Cortex of kidney (tissue), 1 donor: Measurements from ENCODE around the gene PHF5A.
"Not testable (repeated sequence)": the region's sequence is repeated elsewhere in the genome, so short reads cannot be mapped to it uniquely, and the experiment has no call there.

Experiments
- DNase-seq: peaks from one replicate; lab custom pipeline; 2025; lab: John Stamatoyannopoulos, UW

PHF5A gene

DNA sequence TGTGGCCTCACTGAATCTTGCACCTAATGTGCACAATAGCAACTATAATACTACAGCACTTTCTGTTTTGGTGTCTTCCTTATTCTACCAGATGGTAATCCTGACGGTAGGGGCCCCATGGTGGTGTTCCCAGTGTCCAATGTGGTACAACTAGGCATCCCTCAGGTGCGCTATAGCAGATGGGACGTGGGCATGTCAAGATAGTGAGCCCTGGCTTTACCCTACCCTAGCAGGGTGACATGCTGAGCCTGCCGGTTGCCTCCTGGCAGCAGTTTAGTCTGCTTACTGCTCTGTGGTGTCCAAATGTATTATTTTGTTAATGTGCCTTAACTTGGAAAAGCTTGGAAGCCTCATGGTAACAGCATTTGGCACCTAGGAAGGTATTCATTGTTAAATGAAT, 19.6 kb upstream of the PHF5A start:
- DNase-seq: no peak

DNA sequence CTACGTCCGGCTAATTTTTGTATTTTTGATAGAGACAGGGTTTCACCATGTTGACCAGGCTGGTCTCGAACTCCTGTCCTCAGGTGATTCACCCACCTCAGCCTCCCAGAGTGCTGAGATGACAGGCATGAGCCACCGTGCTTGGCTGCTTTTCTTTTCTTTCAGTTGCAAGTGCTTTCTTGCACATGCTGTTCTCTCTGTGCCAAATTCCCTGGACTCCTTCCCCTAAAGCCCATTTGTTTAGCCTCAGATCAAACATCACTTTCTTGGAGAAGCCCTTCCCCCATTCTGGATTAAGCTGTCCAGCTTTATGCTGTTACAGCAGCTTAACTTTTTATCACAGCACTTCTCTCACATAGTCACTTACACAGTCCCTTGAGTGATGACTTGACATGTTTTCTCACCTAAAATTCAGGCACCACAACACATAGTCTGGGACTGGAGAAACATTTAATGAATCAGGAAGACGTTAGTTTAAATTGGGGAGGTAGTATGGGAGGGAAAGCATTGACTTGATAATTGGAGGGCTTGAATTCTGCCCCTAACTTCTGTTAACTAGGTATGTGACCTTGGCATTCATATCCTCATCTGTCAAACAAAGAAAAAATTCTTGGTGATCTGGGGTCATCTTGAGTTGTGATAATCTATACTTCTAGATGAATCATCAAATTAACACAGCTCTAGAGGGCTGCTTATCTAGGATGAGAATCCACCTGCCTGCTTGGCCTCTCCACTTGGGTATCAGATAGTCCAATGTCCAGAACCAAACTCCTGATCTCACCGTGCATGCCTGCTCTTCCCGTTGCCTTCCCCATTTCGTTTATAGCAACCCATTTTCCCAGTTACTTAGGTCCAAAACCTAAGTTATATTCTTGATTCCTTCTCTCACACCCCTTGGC, 18.8 kb upstream of the PHF5A start:
- no peak for DNase-seq

DNA sequence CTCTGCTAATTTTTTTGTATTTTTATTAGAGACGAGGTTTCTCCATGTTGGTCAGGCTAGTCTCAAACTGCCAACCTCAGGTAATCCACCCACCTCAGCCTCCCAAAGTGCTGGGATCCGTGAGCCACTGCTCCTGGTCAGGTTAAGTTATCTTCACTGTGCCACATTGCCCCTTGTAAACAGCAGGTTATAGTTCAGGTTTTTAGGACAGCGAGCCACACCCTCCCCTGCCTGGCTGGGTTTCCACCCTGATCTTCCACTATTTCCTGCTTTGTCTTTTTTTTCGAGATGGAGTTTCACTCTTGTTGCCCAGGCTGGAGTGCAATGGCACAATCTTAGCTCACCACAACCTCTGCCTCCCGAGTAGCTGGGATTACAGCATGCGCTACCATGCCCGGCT, 16.5 kb upstream of the PHF5A start:
- DNase-seq: no peak

DNA sequence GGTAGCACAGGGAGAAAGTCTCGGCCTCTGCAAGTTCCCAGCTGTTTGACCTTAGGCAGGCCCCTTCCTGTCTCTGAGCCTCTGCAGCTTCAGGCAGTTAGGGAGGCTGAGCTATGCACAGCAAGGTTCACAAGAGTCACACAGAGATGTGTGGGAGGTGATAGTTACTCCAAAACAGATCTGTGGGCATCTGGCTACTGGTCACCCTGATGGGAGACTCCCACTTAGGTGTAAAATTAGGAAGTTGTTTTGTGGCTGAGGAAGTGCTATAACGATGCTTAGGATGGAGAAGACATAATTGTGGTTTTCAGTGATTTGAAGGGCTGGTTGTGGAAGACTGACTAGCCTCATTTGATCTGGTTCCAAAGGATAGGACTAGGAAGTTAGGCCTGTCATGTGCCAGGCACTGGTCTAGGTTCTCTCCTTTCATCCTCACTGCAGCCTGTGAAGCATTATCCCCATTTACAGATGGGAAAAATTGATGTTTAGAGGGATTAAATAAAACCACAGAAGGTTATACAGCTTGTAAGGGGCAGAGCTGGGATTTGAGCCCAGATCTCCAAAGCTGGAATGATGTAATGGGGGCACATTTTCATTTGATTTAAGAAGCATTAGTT, 13.9 kb upstream of the PHF5A start:
- no peak for DNase-seq

GRCh38 chr22:41481925-41482318, 13.4 kb upstream of the PHF5A start:
- no peak for DNase-seq

DNA sequence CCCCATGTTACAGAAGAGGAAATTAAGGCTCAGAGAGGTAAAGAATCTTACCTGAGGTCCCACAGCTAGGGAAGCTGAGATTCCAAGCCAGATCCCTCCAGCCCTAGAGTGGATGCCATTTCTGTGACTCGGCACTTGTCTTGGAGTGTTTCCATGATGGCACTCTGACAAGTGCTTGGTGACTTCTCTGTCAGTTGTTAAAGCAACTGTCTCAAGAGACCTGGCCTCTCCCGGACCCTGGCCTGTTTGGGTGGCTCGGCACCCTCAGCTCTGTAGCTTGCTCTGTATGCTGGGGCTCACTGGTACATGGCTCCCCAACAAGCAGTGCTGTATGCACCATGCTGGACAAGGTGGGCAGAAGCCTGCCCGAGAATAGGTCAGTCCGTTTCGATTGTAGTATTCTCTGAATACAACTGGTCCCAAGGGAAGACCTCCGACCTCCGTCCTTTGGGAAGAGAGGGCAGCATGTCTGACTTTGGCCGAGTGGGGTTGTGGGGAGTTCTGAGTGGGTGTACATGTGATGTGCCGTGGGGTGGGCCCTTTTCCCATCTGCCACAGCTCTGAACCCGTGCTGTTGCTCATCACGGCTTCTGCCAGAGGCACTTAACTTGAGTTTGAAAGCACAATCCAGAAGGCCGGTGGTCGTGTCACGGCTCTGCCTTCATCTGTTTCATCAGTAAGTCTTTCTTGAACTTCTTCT, 12.8 kb upstream of the PHF5A start:
- no peak for DNase-seq

- DNase-seq: no peak
Measured at GRCh38 chr22:41480397-41480735, 11.9 kb upstream of the PHF5A start.

- no peak for DNase-seq
Measured at GRCh38 chr22:41479671-41480396, 11.3 kb upstream of the PHF5A start.

DNA sequence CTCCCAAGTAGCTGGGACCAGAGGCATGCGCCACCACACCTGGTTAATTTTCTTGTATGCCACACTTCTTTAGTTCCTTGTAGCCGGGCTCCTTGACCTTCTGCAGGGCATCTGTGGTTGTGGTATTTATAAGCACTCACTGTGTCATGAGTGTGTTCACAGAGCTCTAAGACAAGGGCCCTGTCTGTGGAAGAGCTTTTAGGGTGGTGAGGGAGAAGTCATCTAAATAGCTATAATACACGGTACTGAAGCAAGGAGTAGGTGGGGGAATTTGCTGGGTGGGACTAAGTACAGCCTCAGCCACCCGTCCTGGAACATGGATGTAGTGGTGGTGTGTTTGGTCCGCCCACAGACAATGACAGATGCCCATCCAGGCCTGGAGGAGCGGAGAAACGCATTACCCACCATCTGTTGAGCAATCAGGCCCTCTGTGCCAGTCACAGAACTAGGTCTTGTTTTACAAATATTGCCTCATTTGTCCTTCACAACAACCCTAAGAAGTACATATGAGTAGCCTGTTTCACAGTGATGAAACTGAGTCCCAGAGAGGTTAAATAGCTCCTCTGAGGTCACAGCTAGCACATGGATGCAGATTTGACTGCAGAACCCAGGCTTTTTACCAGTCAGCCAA, 10.5 kb upstream of the PHF5A start:
- DNase-seq: no peak

DNA sequence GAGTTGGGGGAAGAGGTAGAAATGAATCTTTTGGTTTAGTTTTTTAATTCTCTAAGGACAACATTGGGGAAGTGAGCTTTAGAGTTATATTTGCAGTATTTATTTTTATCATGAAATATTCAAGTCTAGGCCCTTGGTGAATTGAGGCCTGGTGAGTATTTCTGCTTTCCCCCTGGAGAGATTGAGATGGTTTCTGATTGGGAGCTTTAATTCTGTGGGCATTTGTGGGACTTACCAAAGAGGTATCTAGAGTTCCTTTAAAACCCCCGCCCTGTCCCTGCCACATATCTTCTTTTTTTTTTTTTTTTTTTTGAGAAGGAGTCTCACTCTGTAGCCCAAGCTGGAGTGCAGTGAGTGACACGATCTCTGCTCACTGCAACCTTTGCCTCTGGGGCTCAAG, 10.0 kb upstream of the PHF5A start:
- DNase-seq: no peak

DNA sequence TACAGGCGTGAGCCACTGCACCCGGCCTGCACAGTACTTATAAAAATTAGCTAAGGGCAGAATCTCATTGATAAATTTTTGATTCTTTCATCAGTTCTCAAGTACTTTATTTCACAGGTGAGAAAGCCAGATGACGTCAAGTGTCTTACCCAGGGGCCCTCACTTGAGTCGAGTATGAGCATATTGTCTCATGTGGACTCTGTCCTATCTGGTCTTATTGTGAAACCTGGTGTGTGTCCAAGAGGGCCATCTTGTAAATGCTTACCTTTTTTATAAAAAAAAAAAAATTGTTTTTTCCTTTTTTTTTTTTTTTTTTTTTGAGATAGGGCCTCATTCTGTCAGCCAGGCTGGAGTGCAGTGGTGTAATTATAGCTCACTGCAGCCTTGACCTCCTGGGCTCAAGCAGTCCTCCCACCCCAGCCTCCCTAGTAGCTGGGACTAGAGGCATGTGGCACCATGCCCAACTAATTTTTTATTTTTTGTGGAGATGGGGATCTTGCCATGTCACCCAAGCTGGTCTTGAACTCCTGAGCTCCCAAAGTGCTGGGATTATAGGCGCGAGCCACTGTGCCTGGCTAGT, 6.5 kb upstream of the PHF5A start:
- no peak for DNase-seq

DNA sequence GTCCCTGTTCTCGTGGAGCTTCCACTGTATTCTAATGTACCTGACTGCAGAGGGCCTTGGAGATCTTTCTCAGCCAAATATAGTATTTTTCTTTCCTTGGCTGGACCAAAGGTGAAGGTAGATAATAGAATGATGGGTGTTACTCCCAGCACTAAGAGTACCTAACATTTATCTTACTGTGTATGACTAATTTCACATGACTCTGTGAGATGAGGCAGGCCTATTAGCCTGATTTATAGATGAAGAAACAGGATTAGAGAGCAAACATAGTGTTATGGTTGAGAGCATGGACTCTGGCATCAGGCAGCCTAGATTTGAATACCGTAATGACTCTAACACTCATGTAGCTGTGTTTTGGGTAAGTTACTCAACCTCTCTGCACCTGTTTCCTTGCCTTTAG, 3.1 kb upstream of the PHF5A start:
- DNase-seq: no peak

DNA sequence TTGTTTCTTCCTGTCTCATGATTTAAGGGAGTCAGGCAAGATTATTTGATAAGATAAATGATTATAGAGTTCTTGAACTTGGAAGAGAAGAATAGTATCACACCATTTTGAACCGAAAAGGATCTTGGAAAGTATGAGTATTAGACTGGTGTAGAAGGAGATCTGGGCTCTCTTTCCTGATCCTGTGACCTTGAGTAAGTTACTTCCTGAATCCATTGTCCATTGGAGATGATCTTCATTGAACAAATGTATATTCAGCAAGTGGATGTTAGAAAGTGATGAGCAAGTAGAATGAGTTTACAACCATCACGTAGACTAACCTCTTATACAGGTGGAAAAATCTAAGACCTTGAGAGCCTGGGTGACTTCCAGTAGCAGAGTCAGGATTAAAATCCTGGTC, 2.4 kb upstream of the PHF5A start:
- DNase-seq: no peak

- DNase-seq: no peak
Measured at GRCh38 chr22:41469218-41469851, 843 bp upstream of the PHF5A start.

- DNase-seq: no peak
Measured at GRCh38 chr22:41461901-41462300, 6.6 kb downstream of the PHF5A start.

DNA sequence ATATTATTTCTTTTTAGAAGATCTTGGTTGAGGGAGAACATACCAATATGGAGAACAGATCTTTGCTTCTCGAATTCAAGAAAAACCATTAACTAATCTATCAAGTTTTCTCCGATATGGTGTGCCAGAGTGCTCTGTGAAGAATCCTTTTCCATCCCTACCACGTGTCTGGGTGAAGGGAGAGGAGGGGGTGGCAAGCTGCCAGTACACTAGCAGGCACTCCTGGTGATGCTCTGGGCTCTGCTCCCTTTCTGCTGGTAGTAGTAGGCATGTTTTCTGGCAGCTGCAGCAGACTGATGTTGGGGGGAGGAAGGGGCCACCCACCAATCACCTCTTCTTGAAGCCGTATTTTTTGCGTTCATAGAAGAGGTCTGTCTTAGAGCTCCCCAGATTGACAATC, 8.4 kb downstream of the PHF5A start:
- not testable (repeated sequence) for DNase-seq

DNA sequence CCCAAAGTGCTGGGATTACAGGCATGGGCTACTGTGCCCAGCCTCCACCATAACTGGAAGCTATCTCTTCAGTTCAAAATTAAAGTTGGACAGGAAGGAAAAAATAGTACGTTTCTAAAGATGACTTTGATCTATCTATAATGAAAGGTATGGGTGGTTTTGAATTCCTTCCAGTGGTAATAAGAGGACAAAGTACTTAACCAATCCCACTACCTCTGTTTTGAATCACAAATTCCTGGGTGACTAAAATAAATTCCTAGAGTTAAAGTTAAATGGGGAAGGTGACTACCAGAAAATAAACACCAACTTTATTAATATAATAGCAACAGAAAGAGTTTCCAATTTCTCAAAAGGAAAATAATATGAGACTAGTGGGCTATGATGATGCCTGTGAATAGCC, 9.1 kb downstream of the PHF5A start:
- DNase-seq: no peak

- no peak for DNase-seq
Measured at GRCh38 chr22:41458161-41458728, 10.2 kb downstream of the PHF5A start.

DNA sequence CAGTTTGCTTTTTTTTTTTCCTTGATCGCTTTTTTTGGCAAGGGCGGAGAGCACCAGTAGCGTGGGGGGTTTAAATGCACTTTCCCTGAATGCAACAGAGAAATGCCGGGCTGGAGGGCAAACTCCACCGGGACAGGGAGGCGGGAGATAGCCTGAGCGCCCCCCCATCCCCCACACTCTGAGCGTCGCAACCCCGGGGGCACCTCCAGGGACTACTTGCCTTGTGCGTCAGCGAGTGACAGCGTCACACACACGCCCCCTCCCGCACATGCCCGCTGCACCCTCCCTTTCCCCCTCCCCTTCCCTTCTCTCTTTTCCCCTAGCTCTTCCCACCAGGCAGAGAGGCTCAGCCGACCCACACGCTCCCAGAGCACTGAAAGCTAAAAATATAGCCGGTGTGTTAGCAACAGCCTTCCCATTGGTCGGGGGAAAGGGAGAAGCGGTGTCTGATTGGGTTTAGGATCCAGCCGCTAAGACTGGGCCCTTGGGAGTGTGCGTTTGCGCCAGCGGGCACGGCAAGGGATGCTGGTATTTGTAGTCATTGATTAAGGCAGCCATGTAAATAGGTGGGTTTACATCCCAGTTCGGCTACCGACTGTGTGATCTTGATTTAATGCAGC, 20.2 kb downstream of the PHF5A start:
- no peak for DNase-seq

DNA sequence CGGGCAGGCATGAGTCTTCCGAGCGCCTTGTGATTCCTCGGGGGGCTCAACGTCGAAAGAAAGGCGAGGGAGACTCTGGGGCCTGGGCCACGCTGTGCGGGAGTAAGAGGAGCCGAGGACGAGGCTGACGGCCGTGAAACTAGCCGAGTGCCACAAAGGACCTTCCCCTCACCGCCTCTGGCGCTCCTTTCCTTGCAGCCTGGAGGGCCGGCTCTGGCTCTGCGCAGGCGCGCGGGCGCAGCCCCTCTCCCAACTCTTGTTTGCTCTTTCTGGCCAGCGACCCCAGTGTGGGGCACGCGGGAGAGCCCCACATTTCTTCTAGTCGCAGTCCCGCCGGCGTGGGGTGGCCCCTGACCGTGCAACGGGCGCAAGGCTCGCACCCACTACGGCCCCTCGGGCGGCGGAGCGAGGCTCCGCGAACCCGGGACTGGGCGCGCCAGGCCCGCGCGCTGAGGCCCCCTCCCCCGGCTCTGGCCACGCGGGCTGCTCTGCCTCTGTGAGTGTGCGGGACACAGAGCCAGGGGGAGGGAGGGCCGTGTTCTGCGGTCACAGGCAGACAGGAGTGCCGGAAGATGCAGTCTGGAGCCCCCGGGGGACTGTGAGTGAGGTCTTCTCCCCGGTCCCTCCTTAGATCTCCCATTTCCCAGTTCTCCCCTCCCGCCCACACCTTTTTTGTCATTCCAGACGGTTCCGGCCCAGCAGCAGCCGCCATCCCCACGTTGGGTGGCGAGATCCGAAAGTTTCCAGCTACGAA, 20.9 kb downstream of the PHF5A start:
- no peak for DNase-seq
